Measurements from ENCODE around the gene HOXD13.

DNA sequence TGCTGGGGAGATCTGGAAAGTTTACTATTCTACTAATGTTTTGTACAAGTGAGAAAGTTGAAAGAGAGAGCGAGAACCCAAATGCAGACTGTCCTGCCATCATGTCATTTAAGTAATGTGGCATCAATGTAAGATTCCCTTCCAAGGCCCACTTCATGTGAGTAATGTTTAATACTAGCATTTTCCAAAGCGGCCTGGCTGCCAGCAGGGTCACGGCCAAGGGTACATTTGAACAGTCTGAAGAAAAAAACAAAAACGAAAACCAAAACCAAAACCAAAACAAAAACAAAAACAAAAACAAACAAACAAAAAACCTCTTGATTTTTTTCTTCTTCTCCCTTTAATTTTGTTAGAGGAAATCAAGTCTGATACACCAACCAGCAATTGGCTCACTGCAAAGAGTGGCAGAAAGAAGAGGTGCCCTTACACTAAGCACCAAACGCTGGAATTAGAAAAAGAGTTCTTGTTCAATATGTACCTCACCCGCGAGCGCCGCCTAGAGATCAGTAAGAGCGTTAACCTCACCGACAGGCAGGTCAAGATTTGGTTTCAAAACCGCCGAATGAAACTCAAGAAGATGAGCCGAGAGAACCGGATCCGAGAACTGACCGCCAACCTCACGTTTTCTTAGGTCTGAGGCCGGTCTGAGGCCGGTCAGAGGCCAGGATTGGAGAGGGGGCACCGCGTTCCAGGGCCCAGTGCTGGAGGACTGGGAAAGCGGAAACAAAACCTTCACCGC lies 26.2 kb downstream of the HOXD13 start:
- TF ChIP-seq, protein P1, sequence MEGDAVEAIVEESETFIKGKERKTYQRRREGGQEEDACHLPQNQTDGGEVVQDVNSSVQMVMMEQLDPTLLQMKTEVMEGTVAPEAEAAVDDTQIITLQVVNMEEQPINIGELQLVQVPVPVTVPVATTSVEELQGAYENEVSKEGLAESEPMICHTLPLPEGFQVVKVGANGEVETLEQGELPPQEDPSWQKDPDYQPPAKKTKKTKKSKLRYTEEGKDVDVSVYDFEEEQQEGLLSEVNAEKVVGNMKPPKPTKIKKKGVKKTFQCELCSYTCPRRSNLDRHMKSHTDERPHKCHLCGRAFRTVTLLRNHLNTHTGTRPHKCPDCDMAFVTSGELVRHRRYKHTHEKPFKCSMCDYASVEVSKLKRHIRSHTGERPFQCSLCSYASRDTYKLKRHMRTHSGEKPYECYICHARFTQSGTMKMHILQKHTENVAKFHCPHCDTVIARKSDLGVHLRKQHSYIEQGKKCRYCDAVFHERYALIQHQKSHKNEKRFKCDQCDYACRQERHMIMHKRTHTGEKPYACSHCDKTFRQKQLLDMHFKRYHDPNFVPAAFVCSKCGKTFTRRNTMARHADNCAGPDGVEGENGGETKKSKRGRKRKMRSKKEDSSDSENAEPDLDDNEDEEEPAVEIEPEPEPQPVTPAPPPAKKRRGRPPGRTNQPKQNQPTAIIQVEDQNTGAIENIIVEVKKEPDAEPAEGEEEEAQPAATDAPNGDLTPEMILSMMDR (conservative IDR thresholded peaks at IDR 0.05; ENCODE audit: low read depth, low read length): peak; percentile 78
- TF ChIP-seq EZH2 (IDR thresholded peaks at IDR 0.05; ENCODE audit: low read length, unreplicated experiment) (no peak), EZH2phosphoT487 (IDR thresholded peaks at IDR 0.05; ENCODE audit: borderline replicate concordance, low read length) (no peak)

Data from PC-3 (cell line).